SKM-1 (cell line): Measurements from ENCODE around the gene ATP11A.

Experiments used
- DNase-seq: peaks from one replicate; lab custom pipeline; 2025; ENCODE audit not compliant: unreplicated experiment; lab: John Stamatoyannopoulos, UW

Gene ATP11A

GRCh38 chr13:112740502-112741131 is 50.8 kb downstream of the ATP11A start:
- DNase-seq = no peak

- no peak for DNase-seq
Measured at GRCh38 chr13:112741185-112741755, 51.4 kb downstream of the ATP11A start.

- no peak for DNase-seq
Measured at GRCh38 chr13:112741835-112742570, 52.2 kb downstream of the ATP11A start.

DNA sequence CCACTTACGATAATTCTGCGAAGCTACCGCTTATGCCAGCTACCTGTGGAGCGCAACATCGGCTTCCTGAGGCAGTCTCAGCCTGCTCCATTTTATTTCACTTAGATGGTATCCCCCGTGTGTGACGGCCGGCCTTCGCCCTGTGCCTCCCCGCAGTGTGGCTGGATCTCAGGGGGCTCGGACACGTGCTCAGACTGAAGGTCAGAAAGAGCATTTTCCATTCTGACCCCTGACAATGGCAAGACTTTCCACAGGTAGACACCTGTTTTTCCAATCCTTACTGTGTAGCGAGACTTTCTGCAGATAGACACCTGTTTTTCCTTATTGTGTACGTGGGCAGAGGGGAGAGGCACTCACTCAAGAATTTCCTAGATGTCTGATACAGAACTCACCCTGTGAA is 52.7 kb downstream of the ATP11A start:
- DNase-seq = no peak

DNA sequence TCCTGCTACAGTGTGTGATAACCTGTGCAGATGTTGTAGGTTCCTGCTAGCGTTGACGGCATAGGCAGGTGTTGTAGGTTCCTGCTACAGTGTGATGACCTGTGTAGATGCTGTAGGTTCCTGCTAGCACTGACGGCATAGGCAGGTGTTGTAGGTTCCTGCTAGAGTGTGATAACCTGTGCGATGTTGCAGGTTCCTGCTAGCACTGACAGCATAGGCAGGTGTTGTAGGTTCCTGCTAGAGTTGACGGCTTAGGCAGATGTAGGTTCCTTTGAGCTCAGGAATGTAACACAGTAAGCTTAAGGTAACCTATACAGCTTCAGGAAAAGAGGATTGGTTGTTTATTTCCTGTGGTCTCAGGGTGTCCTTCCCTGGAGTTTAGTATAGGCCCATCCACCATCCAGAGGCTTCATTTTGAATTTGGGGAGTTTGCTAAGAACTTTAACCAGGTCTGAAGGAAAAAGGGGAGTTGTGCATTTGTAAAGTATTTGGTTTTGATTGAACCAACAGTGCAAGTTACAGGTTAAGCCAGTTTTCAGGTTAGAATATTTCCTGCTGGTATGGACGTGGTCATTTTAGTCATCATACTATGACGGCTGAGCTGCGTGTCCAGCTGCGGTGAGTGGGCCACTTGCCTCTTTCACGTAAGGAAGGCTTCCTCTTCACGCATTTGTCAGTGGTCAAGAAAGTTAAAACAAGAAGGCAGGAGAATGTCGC is 53.8 kb downstream of the ATP11A start:
- DNase-seq = no peak

DNA sequence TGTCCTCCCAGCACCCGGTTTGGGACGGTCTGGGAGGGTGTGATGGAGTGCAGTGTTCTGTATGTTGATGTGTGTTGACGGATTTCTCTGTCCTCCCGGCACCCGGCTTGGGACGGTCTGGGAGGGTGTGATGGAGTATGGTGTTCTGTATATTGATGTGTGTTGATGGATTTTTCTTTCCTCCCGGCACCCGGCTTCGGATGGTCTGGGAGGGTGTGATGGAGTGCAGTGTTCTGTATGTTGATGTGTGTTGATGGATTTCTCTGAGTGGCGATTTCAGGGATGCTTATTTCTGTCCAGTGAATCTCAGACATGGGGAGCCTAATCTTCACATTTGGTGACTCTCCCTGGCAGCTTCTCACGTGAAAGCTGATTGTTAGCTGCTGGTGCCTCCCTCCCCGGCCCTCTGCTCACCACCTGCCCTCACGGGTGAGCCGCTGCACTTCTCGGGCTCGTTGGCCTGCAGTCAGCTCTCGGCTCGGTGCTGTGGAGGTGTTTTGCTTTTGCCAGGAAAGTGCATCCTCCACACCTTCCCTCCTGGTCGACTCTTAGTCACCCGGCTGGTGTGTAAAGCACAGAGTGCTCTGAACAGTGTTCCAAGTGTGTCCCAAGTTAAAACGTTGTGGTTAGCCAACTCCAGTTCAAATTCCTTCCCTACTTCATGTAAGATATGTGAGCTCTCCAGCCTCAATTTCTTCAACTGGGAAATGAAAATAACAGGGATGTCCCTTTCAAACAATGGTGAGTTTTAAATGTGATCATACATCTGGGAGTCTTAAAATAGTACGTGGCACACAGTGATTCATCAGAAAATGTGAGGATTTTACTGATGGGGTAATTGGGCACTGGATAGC is 54.6 kb downstream of the ATP11A start:
- DNase-seq = no peak

DNA sequence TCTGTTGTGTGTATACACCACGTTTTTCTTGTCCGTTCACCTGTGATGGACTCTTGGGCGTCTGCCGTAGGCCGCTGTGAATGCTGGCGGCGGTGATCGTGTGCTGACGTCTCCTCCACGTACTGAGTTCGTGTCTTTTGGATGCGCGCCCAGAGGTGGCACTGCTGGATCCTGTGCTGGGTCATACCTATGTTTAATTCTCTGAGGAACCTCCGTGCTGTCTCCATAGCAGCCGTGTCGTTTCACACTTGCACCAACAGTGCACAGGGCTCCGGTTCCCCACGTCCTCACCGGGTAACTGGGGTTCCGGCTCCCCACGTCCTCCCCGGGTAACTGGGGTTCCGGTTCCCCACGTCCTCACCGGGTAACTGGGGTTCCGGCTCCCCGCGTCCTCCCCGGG is 56.2 kb downstream of the ATP11A start:
- DNase-seq = no peak

DNA sequence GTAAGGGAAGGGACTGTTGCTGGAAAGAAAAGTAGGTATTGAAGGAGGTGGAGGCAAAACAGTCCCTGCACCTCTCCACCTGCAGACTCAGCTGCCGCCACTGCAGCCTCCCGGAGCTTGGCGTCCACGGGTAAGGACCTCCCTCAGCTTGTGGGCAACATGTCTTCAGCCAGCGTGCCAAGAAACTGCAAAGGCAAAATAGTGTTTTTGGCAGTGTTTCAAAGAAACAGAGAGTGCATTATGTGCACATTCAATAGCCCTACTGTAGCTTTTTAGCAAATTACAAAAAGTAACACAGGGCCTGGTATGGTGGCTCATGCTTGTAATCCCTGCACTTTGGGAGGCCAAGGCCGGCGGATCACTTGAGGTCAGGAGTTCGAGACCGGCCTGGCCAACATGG is 57.4 kb downstream of the ATP11A start:
- no peak for DNase-seq

GRCh38 chr13:112748947-112749735 is 59.3 kb downstream of the ATP11A start:
- DNase-seq = no peak

- DNase-seq = no peak
Measured at GRCh38 chr13:112750570-112750969, 60.7 kb downstream of the ATP11A start.

DNA sequence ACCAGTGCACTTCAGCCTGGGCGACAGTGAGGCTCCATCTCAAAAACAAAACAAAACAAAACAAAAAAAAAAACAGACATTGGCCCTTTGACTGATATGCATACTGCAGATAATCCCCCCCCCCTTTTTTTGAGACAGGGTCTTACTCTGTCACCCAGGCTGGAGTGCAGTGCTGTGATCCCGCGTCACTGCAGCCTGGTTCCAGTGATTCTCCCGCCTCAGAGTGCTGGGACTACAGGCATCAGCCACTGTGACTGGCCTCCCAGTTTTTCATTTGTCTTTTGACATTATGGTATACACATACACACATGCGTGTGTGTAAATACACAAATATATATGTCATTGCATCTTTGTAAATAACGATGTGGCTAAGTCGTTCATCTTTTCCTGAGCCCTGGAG is 61.8 kb downstream of the ATP11A start:
- no peak for DNase-seq

DNA sequence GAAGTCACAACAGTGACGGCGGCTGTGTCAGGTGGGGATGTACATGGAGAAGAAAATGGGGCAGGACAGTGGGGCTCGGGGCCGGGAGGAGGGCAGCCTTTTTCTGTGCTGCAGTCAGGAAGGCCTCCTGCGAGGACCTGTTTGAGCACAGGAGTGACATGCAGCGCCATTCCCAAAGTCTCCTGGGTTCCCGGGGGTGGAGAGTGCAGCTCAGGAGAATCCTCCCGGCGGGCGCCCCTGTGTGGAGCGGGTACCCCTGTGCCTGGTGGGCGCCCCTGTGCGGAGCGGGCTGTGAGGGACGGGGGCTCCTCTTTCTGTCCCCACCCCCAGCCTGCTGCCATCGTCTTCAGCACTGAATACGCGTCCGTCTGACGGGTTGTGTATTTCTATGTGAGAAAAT is 62.4 kb downstream of the ATP11A start:
- DNase-seq = no peak

DNA sequence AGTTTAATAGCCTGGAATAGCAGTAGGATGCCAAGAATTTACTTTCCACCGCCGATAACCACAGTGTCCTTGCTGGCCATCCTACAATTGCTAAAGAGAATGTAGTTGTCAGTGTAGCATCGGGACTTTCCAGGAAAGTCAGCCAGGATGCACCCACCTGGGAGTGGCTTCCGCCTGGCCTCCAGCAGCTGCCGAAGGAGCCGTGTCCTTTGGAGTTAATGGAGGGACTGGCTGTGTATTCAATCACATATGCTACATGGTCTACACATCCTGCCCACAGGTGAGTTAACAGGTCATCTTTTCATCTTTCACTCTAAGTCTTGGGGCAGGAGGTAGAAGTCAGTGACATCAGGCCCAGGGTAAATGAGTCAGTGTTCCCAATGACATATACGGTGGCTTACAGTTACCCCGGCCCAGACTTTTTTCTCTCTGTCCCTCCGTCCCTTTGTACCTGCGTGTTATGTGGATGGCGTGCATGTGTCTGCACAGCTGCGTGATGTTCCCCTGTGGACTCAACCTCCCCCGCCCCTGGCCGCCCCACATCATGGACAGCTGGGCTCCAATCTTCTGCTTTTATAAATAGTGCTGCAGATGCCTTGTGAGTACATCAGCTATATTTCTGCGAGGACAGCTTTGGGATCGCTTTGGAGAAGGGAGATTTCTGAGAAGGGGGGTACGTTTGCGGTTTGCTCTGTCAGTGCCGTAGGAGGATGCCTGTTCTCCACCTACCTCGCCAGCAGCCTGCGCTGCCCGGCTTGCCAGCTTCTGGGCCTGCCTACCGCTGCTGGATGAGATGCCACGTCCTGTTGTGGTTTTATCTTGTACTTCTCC is 63.1 kb downstream of the ATP11A start:
- DNase-seq = no peak

DNA sequence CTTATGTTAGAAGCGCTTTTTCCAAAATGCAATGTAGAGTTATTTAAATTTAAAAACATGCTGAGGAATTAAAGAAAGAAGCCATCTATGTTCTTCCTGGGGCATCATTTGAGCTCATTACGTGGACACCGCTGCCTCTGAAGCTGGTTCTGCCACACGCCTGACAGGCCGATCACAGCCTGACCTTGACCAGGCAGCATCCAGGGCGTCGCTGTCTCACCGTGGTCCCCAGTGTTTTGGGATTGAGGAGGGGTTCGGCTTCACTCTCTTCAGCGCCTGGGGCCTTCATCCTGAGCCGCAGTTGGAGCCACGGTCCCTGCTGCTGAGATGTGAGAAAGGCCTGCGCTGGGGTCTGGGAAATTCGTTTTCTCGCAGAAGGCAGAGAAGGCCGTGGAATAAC is 64.0 kb downstream of the ATP11A start:
- DNase-seq = no peak

DNA sequence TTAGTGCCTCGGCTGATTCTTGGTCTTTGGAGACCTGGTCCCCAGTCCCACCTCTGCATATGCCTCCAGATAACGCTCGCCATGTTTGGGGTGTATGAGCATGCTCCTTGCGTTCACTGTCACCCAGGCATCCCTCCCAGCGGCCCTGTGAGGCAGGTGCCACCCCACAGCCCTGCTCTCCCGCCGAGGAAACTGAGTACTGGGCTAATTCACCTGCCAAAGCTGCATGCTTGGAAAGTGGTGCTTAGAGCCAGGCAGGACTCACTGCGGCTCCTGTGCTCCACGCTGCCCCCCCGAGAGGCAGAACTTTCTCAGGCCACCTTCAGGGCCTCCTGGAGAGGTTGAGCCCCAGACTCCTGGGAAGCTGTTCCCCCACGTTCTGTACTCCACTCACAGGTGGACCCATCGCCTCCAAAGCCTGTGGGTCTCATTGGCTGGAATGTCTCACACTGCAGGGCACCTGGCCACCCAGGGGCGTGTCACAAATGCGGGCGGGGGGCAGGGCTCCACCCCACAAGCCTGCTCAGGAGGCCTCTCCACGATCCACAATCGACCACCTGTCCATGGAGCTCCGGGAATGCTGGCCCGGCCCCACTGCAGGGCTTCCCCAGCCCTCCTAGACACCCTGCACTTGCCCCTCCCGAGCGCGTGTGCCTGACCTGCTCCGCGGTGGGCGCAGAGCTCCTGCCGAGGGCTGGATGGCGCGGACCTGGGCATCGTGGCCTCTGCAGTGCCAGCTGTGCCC is 64.6 kb downstream of the ATP11A start:
- no peak for DNase-seq

DNA sequence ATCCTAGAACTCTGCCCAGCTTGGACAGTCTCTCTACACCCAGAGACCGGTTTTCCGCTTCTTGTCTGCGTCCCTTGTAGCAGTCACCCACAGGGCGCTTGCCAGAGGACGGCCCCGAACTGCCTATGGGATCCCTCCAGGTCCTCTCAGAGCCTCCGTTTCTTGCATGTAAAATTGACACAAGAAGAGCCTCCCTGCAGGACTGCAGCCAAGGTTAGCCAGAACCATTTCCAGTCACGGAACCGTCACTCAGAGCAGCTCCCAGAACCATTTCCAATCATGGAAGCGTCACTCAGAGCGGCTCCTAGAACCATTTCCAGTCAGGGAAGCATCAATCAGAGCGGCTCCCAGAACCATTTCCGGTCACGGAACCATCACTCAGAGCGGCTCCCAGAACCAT is 65.5 kb downstream of the ATP11A start:
- DNase-seq = no peak

GRCh38 chr13:112756081-112756480 is 66.2 kb downstream of the ATP11A start:
- no peak for DNase-seq

- no peak for DNase-seq
Measured at GRCh38 chr13:112756511-112756966, 66.7 kb downstream of the ATP11A start.
